B cell (primary cell): ENCODE measurements around the gene ELFN1.

ENCODE experiments used
- EZH2 ChIP-seq: IDR thresholded peaks from 2 replicates; pipeline ENCODE4 v1.6.1; 2012; ENCODE audit warnings: borderline replicate concordance, low read depth, mild to moderate bottlenecking, moderate library complexity, low read length; ENCODE audit not compliant: insufficient read depth, poor library complexity, severe bottlenecking
- TF ChIP-seq, protein P1 (sequence below): fragments of 200-600 bp; IDR thresholded peaks from one replicate; pipeline ENCODE4 v1.8.0; 2022; ENCODE audit warnings: antibody characterized with exemption, mild to moderate bottlenecking

DNA sequence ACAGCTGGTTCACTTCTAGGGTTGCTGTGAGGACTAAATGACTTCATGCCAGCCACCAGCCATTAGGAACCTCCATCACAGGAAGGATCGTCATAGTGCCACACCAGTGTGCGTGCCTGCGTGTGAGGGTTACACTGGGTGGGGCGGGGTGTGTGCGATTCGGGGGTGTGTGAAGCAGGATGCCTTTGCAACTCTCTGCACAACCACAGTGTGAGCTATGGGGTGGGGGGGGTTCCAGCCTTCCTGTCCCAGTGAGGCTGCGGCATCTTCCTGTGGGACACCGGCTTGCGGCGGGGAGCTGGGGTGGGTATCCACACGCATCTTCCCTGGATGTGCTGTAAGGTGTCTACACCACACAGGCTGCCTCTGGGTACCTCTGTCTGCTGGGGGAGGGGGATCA, 6.9 kb upstream of the ELFN1 start:
- TF ChIP-seq, protein P1, sequence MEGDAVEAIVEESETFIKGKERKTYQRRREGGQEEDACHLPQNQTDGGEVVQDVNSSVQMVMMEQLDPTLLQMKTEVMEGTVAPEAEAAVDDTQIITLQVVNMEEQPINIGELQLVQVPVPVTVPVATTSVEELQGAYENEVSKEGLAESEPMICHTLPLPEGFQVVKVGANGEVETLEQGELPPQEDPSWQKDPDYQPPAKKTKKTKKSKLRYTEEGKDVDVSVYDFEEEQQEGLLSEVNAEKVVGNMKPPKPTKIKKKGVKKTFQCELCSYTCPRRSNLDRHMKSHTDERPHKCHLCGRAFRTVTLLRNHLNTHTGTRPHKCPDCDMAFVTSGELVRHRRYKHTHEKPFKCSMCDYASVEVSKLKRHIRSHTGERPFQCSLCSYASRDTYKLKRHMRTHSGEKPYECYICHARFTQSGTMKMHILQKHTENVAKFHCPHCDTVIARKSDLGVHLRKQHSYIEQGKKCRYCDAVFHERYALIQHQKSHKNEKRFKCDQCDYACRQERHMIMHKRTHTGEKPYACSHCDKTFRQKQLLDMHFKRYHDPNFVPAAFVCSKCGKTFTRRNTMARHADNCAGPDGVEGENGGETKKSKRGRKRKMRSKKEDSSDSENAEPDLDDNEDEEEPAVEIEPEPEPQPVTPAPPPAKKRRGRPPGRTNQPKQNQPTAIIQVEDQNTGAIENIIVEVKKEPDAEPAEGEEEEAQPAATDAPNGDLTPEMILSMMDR = no peak
- TF ChIP-seq EZH2 = no peak
